SK-N-MC (cell line): Measurements from ENCODE around the gene GLRX3.

Experiments used
- EZH2 ChIP-seq: fragments of 200-600 bp; sonication (generic); IDR thresholded peaks from one replicate; pipeline ENCODE4 v1.6.1; 2017; ENCODE audit warnings: antibody characterized with exemption
- POLR2AphosphoS5 ChIP-seq: IDR thresholded peaks from 2 replicates; pipeline ENCODE4 v1.6.1; 2012; ENCODE audit warnings: mild to moderate bottlenecking, low read depth, low read length, borderline replicate concordance

DNA sequence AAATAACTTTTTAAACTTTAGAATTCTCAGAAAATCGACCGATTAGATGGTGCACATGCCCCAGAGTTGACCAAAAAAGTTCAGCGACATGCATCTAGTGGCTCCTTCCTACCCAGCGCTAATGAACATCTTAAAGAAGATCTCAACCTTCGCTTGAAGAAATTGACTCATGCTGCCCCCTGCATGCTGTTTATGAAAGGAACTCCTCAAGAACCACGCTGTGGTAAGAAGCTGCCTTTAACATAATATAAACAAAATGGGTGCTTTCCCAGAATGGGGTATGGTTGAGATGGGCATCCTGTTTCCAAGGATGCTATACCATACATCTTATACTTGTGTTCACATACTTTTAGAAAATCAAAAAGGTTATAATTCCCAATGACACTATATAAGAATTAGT, 24.6 kb downstream of the GLRX3 start:
- TF ChIP-seq EZH2 (no peak), POLR2AphosphoS5 (no peak)
